GM18511 (cell line): ENCODE measurements around the gene NPHP4.

ENCODE experiments used
- ATAC-seq: cut with Tn5 transposase; IDR thresholded peaks from one replicate; pipeline ENCODE4 v1.9.1; 2021; ENCODE audit warnings: mild to moderate bottlenecking, moderate library complexity; ENCODE audit not compliant: unreplicated experiment

NPHP4 gene

DNA sequence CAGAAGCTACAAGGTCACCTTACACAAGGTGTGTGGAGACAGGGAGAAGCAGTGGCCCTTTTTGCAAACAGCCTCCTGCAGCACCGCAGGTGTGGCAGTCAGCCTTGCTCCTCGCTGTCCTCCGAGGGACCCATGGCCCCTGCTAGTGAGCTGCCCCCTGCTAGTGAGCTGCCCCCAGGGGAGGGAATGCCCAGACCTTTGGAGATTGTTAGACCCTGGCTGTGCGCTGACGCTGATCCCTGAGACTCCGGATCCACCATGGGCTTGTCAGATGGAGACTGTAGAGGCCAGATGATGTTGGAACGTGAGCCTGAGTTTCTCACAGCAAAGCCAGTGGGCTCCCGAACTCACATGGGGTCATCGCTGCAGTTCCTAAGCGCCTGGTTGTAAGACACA, 172.2 kb downstream of the NPHP4 start:
- ATAC-seq: no peak

DNA sequence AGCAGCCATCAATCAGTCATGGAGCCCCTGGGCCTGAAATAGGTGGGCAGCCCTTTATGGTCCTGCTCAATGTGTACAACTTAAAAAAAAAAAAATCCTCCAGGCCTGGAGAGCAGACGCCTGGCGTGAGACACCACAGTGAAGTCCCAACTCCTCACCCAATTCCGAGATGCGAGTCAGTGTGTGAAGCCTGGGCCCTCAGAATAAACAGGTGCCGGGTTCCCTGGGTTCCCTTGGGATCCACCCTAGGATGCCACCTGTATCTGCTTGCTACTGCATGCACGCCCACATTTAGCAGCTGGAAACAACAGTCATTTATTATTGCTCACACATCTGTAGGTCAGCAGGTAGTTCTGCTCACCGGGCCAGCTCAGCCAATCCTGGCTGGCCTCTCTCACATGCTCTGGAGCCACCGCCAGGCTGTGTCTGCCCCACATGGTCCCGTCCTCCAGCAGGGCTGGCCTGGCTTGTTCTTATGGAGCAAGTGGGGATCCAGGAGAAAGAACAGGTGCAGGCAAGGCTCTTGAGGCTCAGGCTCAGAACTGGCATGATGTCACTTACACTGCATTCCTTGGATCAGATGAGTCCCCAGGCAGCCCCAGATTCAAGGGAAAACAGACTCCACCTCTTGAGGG, 172.7 kb downstream of the NPHP4 start:
- no peak for ATAC-seq

DNA sequence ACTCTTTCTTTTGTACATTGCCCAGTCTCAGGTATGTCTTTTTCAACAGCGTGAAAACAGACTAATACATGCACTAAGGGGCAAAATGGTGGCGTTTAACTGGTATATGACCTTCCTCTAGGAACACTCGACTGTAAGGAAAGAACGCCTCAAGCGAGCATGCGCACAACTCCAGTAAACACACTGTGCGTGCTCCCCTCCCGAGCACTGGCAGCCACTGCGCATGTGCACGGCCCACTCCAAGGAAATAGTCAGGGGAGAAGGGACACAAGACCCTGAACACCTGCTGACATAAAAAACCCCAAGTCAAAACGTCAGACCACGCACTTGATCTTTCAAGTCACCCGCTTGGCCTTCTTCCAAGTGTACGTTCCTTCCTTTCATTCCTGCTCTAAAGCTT, 173.5 kb downstream of the NPHP4 start:
- no peak for ATAC-seq

DNA sequence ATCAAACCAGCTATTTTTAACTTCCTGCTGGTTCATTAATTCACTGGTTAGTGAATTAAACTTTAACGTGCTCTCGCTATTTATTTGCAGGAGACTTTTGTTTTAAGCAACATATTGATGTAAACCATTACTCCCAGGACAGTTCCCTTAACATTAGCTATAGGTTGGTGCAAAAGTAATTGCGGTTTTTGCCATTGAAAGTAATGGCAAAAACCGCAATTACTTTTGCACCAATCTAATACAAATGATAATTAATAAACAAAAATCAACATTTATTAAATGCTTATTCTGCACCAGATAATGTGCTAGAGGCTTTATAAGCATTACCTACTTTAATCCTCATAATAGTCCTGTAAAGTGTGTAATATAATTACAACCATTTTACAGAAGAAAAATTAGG, 176.5 kb downstream of the NPHP4 start:
- no peak for ATAC-seq

DNA sequence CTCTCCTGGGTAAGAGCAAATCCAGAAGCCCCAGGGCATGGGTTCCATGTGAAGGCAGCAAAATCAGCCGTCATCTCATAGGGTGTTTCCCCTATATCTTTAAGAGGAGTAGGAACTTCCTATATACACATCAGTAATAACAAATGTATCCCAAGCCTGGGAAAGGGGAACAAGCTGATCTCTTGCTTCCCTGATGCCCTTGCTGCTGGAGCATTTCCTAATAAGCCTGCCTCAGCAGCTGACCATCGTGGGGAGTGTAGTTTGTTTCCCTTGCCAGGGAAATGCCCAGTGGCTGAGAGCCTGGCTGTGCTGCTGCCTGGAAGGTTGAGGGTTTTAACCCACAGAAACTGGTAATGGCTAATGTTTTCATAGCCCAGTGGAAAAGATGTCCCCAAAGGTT, 177.0 kb downstream of the NPHP4 start:
- ATAC-seq: no peak

DNA sequence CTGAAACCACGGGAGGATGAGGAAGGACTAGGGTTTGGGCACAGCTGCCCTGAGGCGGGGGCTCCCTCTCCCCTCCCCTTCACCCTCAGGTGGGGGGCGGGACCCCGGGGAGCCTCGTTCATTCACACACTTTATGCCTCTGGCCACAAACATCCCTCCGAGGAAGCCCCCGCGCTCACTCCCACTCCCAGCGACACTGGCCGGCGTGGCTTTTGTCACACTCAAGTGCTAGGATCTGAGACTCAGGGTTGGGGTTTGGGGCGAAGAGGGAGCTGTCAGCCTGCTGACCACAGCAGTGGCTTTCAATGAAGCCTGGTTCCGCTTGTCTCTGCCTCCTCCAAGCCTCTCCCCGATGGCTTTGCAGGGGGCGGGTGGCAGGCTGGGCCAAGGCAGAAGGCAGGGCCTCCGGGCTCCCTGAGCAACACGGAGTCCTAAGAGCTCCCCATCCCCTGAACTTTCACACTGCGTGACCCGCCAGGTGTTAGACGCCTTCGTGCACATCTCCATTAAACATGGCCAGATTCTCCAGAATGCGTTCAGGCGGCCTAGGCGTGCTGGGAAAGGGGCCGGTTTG, 178.1 kb downstream of the NPHP4 start:
- ATAC-seq: no peak

DNA sequence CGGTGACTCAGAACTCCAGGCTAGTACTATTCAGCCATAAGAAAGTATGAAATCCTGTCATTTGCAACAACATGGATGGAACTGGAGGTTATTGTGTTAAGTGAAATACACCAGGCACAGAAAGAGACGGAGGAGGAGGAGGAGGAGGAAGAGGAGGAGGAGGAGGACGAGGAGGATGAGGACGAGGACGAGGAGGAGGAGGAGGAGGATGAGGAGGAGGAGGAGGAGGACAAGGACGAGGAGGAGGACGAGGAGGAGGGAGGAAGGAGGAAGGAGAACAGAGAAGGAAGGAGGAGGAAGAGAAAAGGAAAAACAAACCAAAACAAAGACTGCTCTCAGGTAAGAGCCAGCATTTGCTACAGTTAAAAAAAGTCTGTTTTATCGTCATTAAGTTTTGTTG, 178.7 kb downstream of the NPHP4 start:
- no peak for ATAC-seq
